ENCODE measurements around the gene CTNNA3. TPM values are rescaled to one million over a fixed set of nuclear protein-coding genes. Genes with fewer than 3 reads are reported as not detected.

The CTNNA3 gene
- total and polyA plus RNA-seq, 2 donors (not counting 1 experiment from before 2014, with no cell fraction given): not detected

- Histone ChIP-seq H3K4me1 (ENCODE audit: control insufficient read depth, extremely low read depth, insufficient read depth, low read length) (no peaks in the 10 kb centered on the region), H4K20me1 (ENCODE audit: control insufficient read depth, extremely low read depth, insufficient read depth, low read length) (no peaks in the 10 kb centered on the region), H3K79me2 (ENCODE audit: control insufficient read depth, insufficient read depth, low read length) (no peaks in the 10 kb centered on the region), H3K27ac (ENCODE audit: insufficient read depth, low read length) (no peak overlapping the region), H3K36me3 (ENCODE audit: control insufficient read depth, insufficient read depth, low read length) (no peaks in the 10 kb centered on the region), H3K4me3 (replicated peaks in 1 of 4; ENCODE audit: control extremely low read depth in 1 of 4, insufficient read depth in 1 of 4, low read depth in 3 of 4, low read length in 4 of 4) (no peak overlapping the region), H2AFZ (ENCODE audit: low read length) (no peak overlapping the region), H3K27me3 (ENCODE audit: control insufficient read depth, insufficient read depth, low read length) (no peaks in the 10 kb centered on the region), H3K4me2 (ENCODE audit: extremely low read depth, insufficient read depth, low read length) (no peak overlapping the region), H3K9ac (ENCODE audit: insufficient read depth, low read length) (no peak overlapping the region), H3K9me3 (ENCODE audit: control insufficient read depth, insufficient read depth, low read depth, low read length) (no peaks in the 10 kb centered on the region)
- TF ChIP-seq CTCF (conservative IDR thresholded peaks at IDR 0.05 in 1 of 2, IDR thresholded peaks at IDR 0.05 in 1 of 2; ENCODE audit: low read depth in 1 of 2, low read length in 2 of 2) (no peak), EZH2 (IDR thresholded peaks at IDR 0.05; ENCODE audit: low read length, missing control alignments) (no peak)
- no peak for DNase-seq (ENCODE audit: low read depth in 2 of 2)
These were observed 835.5 kb downstream of the CTNNA3 start for GRCh38 chr10:66860376-66860945.

- no peak for DNase-seq (ENCODE audit: low read depth in 2 of 2)
- H2AFZ ChIP-seq (ENCODE audit: low read length): no peak overlapping the region
- H3K79me2 ChIP-seq (ENCODE audit: control insufficient read depth, insufficient read depth, low read length): no peaks in the 10 kb centered on the region
- H3K9ac ChIP-seq (ENCODE audit: insufficient read depth, low read length): no peak overlapping the region
- no peaks in the 10 kb centered on the region for H3K9me3 ChIP-seq (ENCODE audit: control insufficient read depth, insufficient read depth, low read depth, low read length)
- H3K27ac ChIP-seq (ENCODE audit: insufficient read depth, low read length): no peak overlapping the region
- H4K20me1 ChIP-seq (ENCODE audit: control insufficient read depth, extremely low read depth, insufficient read depth, low read length): no peaks in the 10 kb centered on the region
- H3K4me1 ChIP-seq (ENCODE audit: control insufficient read depth, extremely low read depth, insufficient read depth, low read length): no peaks in the 10 kb centered on the region
- H3K4me2 ChIP-seq (ENCODE audit: extremely low read depth, insufficient read depth, low read length): no peak overlapping the region
- no peaks in the 10 kb centered on the region for H3K27me3 ChIP-seq (ENCODE audit: control insufficient read depth, insufficient read depth, low read length)
- H3K36me3 ChIP-seq (ENCODE audit: control insufficient read depth, insufficient read depth, low read length): no peaks in the 10 kb centered on the region
- H3K4me3 ChIP-seq (replicated peaks in 1 of 4; ENCODE audit: control extremely low read depth in 1 of 4, insufficient read depth in 1 of 4, low read depth in 3 of 4, low read length in 4 of 4): no peak overlapping the region
- TF ChIP-seq CTCF (conservative IDR thresholded peaks at IDR 0.05 in 1 of 2, IDR thresholded peaks at IDR 0.05 in 1 of 2; ENCODE audit: low read depth in 1 of 2, low read length in 2 of 2) (no peak), EZH2 (IDR thresholded peaks at IDR 0.05; ENCODE audit: low read length, missing control alignments) (no peak)
These were observed 843.2 kb downstream of the CTNNA3 start for GRCh38 chr10:66852811-66853210.

GRCh38 chr10:66848856-66849255 is 847.1 kb downstream of the CTNNA3 start:
- no peak overlapping the region for H3K27ac ChIP-seq (ENCODE audit: insufficient read depth, low read length)
- H3K79me2 ChIP-seq (ENCODE audit: control insufficient read depth, insufficient read depth, low read length): no peaks in the 10 kb centered on the region
- H4K20me1 ChIP-seq (ENCODE audit: control insufficient read depth, extremely low read depth, insufficient read depth, low read length): no peaks in the 10 kb centered on the region
- no peak overlapping the region for H3K9ac ChIP-seq (ENCODE audit: insufficient read depth, low read length)
- no peaks in the 10 kb centered on the region for H3K27me3 ChIP-seq (ENCODE audit: control insufficient read depth, insufficient read depth, low read length)
- no peaks in the 10 kb centered on the region for H3K36me3 ChIP-seq (ENCODE audit: control insufficient read depth, insufficient read depth, low read length)
- no peaks in the 10 kb centered on the region for H3K9me3 ChIP-seq (ENCODE audit: control insufficient read depth, insufficient read depth, low read depth, low read length)
- H3K4me2 ChIP-seq (ENCODE audit: extremely low read depth, insufficient read depth, low read length): no peak overlapping the region
- H2AFZ ChIP-seq (ENCODE audit: low read length): no peak overlapping the region
- DNase-seq (ENCODE audit: low read depth in 2 of 2): no peak
- H3K4me1 ChIP-seq (ENCODE audit: control insufficient read depth, extremely low read depth, insufficient read depth, low read length): no peaks in the 10 kb centered on the region
- H3K4me3 ChIP-seq (replicated peaks in 1 of 4; ENCODE audit: control extremely low read depth in 1 of 4, insufficient read depth in 1 of 4, low read depth in 3 of 4, low read length in 4 of 4): no peak overlapping the region
- TF ChIP-seq CTCF (conservative IDR thresholded peaks at IDR 0.05 in 1 of 2, IDR thresholded peaks at IDR 0.05 in 1 of 2; ENCODE audit: low read depth in 1 of 2, low read length in 2 of 2) (no peak), EZH2 (IDR thresholded peaks at IDR 0.05; ENCODE audit: low read length, missing control alignments) (no peak)
